GM19351 (cell line): ENCODE data around the gene MYPN.
A peak's percentile ranks its signal among the peaks of the same experiment; 100 is the strongest.
"Not testable (repeated sequence)": the region's sequence is repeated elsewhere in the genome, so short reads cannot be mapped to it uniquely, and the experiment has no call there.

Source experiments
- ATAC-seq: cut with Tn5 transposase; IDR thresholded peaks from one replicate; pipeline ENCODE4 v1.9.1; 2021; ENCODE audit warnings: mild to moderate bottlenecking, moderate library complexity; ENCODE audit not compliant: unreplicated experiment

MYPN gene

GRCh38 chr10:68222391-68222790 is 113.1 kb downstream of the MYPN start:
- ATAC-seq, result no peak

- ATAC-seq, result no peak
These were observed 114.4 kb downstream of the MYPN start for GRCh38 chr10:68223535-68224165.

GRCh38 chr10:68224810-68225209 is 115.5 kb downstream of the MYPN start:
- no peak for ATAC-seq

- ATAC-seq, result no peak
These were observed 121.0 kb downstream of the MYPN start for GRCh38 chr10:68230268-68230667.

GRCh38 chr10:68231106-68231816 is 122.0 kb downstream of the MYPN start:
- ATAC-seq, result peak; percentile 94

GRCh38 chr10:68231817-68232251 is 122.5 kb downstream of the MYPN start, which contains the start of gene ATOH7:
Gene ATOH7 (minus strand): TSS chr10:68232113. CDS start chr10:68231677, 436 bp downstream.
- ATAC-seq, result no peak

- ATAC-seq, result no peak
These were observed 123.8 kb downstream of the MYPN start for GRCh38 chr10:68233046-68233445.

GRCh38 chr10:68235111-68235510 is 125.8 kb downstream of the MYPN start:
- no peak for ATAC-seq

- no peak for ATAC-seq
These were observed 126.3 kb downstream of the MYPN start for GRCh38 chr10:68235581-68235980.

GRCh38 chr10:68237173-68237572 is 127.9 kb downstream of the MYPN start:
- ATAC-seq, result no peak

GRCh38 chr10:68238371-68238770 is 129.1 kb downstream of the MYPN start:
- no peak for ATAC-seq

GRCh38 chr10:68239069-68239468 is 129.8 kb downstream of the MYPN start:
- no peak for ATAC-seq

- no peak for ATAC-seq
These were observed 130.4 kb downstream of the MYPN start for GRCh38 chr10:68239596-68240150.

- no peak for ATAC-seq
These were observed 132.8 kb downstream of the MYPN start for GRCh38 chr10:68242051-68242450.

- not testable (repeated sequence) for ATAC-seq
These were observed 137.1 kb downstream of the MYPN start for GRCh38 chr10:68246397-68246796.

- ATAC-seq, result no peak
These were observed 138.6 kb downstream of the MYPN start for GRCh38 chr10:68247931-68248330.

GRCh38 chr10:68249297-68249696 is 140.0 kb downstream of the MYPN start:
- ATAC-seq, result no peak

- ATAC-seq, result no peak
These were observed 141.9 kb downstream of the MYPN start for GRCh38 chr10:68251151-68251550.

GRCh38 chr10:68251625-68252495 is 142.6 kb downstream of the MYPN start:
- peak; percentile 42 for ATAC-seq

GRCh38 chr10:68253346-68253745 is 144.1 kb downstream of the MYPN start:
- ATAC-seq, result no peak
